ENCODE results near the gene EN2. TPM values are rescaled to one million over a fixed set of nuclear protein-coding genes. Genes with fewer than 3 reads are reported as not detected.

EN2 gene
- total RNA-seq, 4 donors from 2014 or later, result 0.06 TPM; not detected in 3

- TF ChIP-seq, protein P1, sequence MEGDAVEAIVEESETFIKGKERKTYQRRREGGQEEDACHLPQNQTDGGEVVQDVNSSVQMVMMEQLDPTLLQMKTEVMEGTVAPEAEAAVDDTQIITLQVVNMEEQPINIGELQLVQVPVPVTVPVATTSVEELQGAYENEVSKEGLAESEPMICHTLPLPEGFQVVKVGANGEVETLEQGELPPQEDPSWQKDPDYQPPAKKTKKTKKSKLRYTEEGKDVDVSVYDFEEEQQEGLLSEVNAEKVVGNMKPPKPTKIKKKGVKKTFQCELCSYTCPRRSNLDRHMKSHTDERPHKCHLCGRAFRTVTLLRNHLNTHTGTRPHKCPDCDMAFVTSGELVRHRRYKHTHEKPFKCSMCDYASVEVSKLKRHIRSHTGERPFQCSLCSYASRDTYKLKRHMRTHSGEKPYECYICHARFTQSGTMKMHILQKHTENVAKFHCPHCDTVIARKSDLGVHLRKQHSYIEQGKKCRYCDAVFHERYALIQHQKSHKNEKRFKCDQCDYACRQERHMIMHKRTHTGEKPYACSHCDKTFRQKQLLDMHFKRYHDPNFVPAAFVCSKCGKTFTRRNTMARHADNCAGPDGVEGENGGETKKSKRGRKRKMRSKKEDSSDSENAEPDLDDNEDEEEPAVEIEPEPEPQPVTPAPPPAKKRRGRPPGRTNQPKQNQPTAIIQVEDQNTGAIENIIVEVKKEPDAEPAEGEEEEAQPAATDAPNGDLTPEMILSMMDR (IDR thresholded peaks at IDR 0.05), result no peak
- TF ChIP-seq EP300 (IDR thresholded peaks at IDR 0.05) (no peak), POLR2AphosphoS5 (IDR thresholded peaks at IDR 0.05) (no peak), POLR2A (IDR thresholded peaks at IDR 0.05; ENCODE audit: low read depth) (no peak)
- Histone ChIP-seq H3K9me3 (no peaks in the 10 kb centered on the region), H3K27me3 (peaks cover 0 to 99% (median 6%) of the 10 kb centered on the region in 4 donors), H3K4me1 (peaks cover 11 to 19% (median 16%) of the 10 kb centered on the region in 4 donors), H3K4me3 (no peak overlapping the region), H3K36me3 (no peaks in the 10 kb centered on the region), H3K27ac (replicated peaks in 1 of 4) (no peak overlapping the region)
- no peak for DNase-seq (ENCODE audit: extremely low spot score)
- intact Hi-C loops (cut with DNase I), result no loop called here
- 84% methylated on average over 13 of the region's 18 CpGs for WGBS
Observed at GRCh38 chr7:155486783-155487508, 29.0 kb downstream of the EN2 start.

- H3K27ac ChIP-seq (replicated peaks in 1 of 4), result no peak overlapping the region
- H3K27me3 ChIP-seq, result peaks cover 0 to 92% (median 6%) of the 10 kb centered on the region in 4 donors
- no peaks in the 10 kb centered on the region for H3K9me3 ChIP-seq
- no peaks in the 10 kb centered on the region for H3K36me3 ChIP-seq
- TF ChIP-seq POLR2AphosphoS5 (IDR thresholded peaks at IDR 0.05) (no peak), POLR2A (IDR thresholded peaks at IDR 0.05; ENCODE audit: low read depth) (no peak), EP300 (IDR thresholded peaks at IDR 0.05) (no peak)
- TF ChIP-seq, protein P1 (IDR thresholded peaks at IDR 0.05), result no peak
- DNase-seq (ENCODE audit: extremely low spot score), result no peak
- H3K4me1 ChIP-seq, result peaks cover 11 to 19% (median 16%) of the 10 kb centered on the region in 4 donors
- no peak overlapping the region for H3K4me3 ChIP-seq
- WGBS, result 83% methylated on average over 17 of the region's 31 CpGs
- intact Hi-C loops (cut with DNase I), result no loop called here
Observed at GRCh38 chr7:155487509-155488482, 29.9 kb downstream of the EN2 start.

DNA sequence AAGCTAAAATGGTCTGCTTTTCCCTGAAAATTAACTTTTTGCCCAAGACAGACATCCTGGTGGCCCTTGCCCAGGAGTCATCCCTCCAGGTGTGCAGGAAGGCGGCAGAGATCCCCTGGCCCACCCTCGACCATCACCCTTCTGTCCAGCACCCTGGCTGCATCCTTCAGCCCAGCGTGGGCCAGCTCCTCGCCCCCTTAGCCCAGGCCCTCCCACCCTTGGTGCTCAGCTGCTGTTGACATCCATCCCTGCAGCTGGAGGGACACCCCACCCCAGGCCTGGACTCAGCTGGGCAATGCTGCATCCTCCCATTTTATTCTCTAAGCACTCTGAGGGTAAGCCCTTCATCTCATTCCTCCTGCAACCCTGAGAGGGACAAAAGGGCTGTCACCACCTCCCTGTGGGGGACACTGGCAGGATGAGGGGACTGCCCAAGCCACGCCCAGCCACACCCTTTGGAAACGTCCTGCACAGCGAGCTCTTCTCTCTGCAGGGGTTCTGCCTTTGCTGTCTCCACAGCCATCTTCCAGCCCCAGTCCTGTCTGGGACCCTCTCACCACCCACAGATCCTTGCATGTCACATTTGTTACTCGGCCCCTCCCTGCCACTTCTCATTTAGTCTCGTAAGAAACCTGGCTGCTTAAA is 30.7 kb downstream of the EN2 start:
- Histone ChIP-seq H3K36me3 (no peaks in the 10 kb centered on the region), H3K4me1 (peaks cover 11 to 19% (median 16%) of the 10 kb centered on the region in 4 donors), H3K9me3 (no peaks in the 10 kb centered on the region), H3K27ac (replicated peaks in 1 of 4) (no peak overlapping the region), H3K27me3 (peaks cover 0 to 87% (median 1%) of the 10 kb centered on the region in 4 donors), H3K4me3 (no peak overlapping the region)
- intact Hi-C loops (cut with DNase I), result no loop called here
- 48% methylated on average over 5 of the region's 9 CpGs for WGBS
- no peak for DNase-seq (ENCODE audit: extremely low spot score)
- TF ChIP-seq POLR2AphosphoS5 (IDR thresholded peaks at IDR 0.05), result no peak
- TF ChIP-seq POLR2A (IDR thresholded peaks at IDR 0.05; ENCODE audit: low read depth), result no peak
- TF ChIP-seq, protein P1 (IDR thresholded peaks at IDR 0.05), result no peak
- TF ChIP-seq EP300 (IDR thresholded peaks at IDR 0.05), result no peak

DNA sequence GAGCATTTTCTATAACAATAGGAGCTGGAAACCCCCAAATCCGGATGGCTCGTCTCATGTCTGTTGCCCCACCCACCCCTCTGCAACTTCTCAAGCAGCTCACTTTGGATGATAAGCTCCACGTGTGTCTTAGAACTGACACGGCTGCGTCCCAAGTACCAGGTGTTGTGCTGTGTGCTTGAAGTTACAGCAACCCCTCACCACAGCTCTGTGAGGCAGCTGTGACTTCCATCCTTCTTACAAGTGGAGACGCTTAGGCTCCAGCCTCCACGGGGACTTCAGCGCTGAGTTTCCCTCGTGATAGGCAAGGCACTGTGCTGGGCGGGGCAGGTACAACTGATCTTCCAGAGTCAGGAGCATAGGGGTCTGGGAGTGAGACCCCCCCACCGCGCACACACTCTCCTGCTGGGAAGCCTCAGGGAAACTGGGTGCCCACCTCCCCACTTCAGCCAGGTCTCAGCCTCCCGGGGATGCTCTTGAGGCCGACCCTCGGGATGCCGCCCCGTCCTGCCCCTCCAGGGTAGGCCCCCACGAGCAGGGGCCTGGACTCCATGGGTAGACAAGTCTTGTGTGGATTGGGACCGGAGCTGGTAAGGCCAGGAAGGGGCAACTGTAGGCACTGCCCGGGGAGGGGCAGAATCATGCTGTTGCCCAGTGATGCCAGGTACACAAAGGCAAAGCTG is 31.4 kb downstream of the EN2 start:
- Histone ChIP-seq H3K4me1 (peaks cover 11 to 19% (median 16%) of the 10 kb centered on the region in 4 donors), H3K4me3 (no peak overlapping the region), H3K9me3 (no peaks in the 10 kb centered on the region), H3K36me3 (no peaks in the 10 kb centered on the region), H3K27ac (replicated peaks in 1 of 4) (no peak overlapping the region), H3K27me3 (peaks cover 0 to 87% (median 4%) of the 10 kb centered on the region in 4 donors)
- 71% methylated on average over 13 of the region's 20 CpGs for WGBS
- intact Hi-C loops (cut with DNase I), result no loop called here
- no peak for DNase-seq (ENCODE audit: extremely low spot score)
- TF ChIP-seq EP300 (IDR thresholded peaks at IDR 0.05) (no peak), POLR2A (IDR thresholded peaks at IDR 0.05; ENCODE audit: low read depth) (no peak), POLR2AphosphoS5 (IDR thresholded peaks at IDR 0.05) (no peak)
- TF ChIP-seq, protein P1 (IDR thresholded peaks at IDR 0.05), result no peak
